Kidney (tissue), 14 donors: ENCODE results near the gene HSF5. TPM values are rescaled to one million over a fixed set of nuclear protein-coding genes. Genes with fewer than 3 reads are reported as not detected.

Experiments used
- DNase-seq, 5 donors: peaks; one replicate each; pipeline ENCODE4 v3.0.0-alpha.2; 2013 to 2020
- FAIRE-seq: peaks from 2 replicates; lab custom pipeline; 2012; peaks lifted over from hg19 to GRCh38; lab: Jason Lieb, UNC
- H3K27ac ChIP-seq, 2 donors: one replicate each; pipeline ENCODE4 v1.7.0; 2013; ENCODE audit warnings: low read depth in 2 of 2, low read length in 2 of 2, inconsistent platforms in 1 of 2
- H3K27me3 ChIP-seq: one replicate; pipeline ENCODE4 v1.7.1; 2013; ENCODE audit warnings: low read length, inconsistent platforms; ENCODE audit not compliant: control insufficient read depth, insufficient read depth
- H3K36me3 ChIP-seq, 3 donors: one replicate each; pipeline versions ENCODE4 v1.7.0 to v1.7.1; 2013; ENCODE audit warnings: low read length in 3 of 3, control low read depth in 1 of 3, inconsistent platforms in 1 of 3; ENCODE audit not compliant: insufficient read depth in 3 of 3, control insufficient read depth in 2 of 3
- H3K4me1 ChIP-seq, 3 donors: one replicate each; pipeline versions ENCODE4 v1.7.0 to v1.7.1; 2013; ENCODE audit warnings: low read length in 3 of 3, inconsistent platforms in 1 of 3, low read depth in 1 of 3; ENCODE audit not compliant: control insufficient read depth in 2 of 3, insufficient read depth in 2 of 3
- H3K4me3 ChIP-seq, 3 donors: one replicate each; pipeline versions ENCODE4 v1.7.0 to v1.8.1; 2013; ENCODE audit warnings: low read length in 3 of 3, control low read depth in 1 of 3, inconsistent platforms in 1 of 3
- H3K9ac ChIP-seq, 3 donors: one replicate each; pipeline versions ENCODE4 v1.7.0 to v1.7.1; 2013; ENCODE audit warnings: low read length in 3 of 3, control low read depth in 1 of 3, inconsistent platforms in 1 of 3
- H3K9me3 ChIP-seq, 3 donors: one replicate each; pipeline versions ENCODE4 v1.7.0 to v1.7.1; 2013; ENCODE audit warnings: low read length in 3 of 3, control low read depth in 1 of 3, inconsistent platforms in 1 of 3; ENCODE audit not compliant: control insufficient read depth in 2 of 3, insufficient read depth in 1 of 3
- CTCF ChIP-seq: IDR thresholded peaks from 3 replicates; pipeline ENCODE4 v1.5.1; 2012; ENCODE audit warnings: mild to moderate bottlenecking, moderate library complexity, borderline replicate concordance; ENCODE audit not compliant: insufficient read depth; ENCODE audit errors: extremely low read depth
- intact Hi-C: fragments of 100-400 bp; cut with DNase I; formaldehyde crosslinking; loops from one replicate; pipeline ENCODE4 v1.11.1; 2022
- polyA plus RNA-seq: library from polyadenylated mRNA; stranded (reverse); fragments of 350-450 nt; fragmentation: Illumina TruSeq; extraction: RNeasy Lipid Tissue Mini Kit (QIAGEN cat#74804); gene quantifications from one replicate; pipeline ENCODE4 v1.2.3, GENCODE V29; 2014; ENCODE audit warnings: low read depth, low replicate concordance; ENCODE audit not compliant: insufficient read depth
- total RNA-seq: library from RNA; stranded (reverse); fragmentation: NEBNext Ultra II Directional; extraction: Animal tissue kit (Norgen Biotek cat#: 25700); gene quantifications from one replicate; pipeline ENCODE4 v1.2.1, GENCODE V29; 2021
- donor health status: control.
- donor health status: control.
- donor health status: control.
- donor health status: control.
- donor health status: control.
- donor health status: DM: yes; HTN: yes; CAD: no.
- donor health status: Normal renal cell carcinoma (clear cell type).

The HSF5 gene
- total and polyA plus RNA-seq, 2 donors from 2014 or later = 0.19 TPM; not detected in 1

DNA sequence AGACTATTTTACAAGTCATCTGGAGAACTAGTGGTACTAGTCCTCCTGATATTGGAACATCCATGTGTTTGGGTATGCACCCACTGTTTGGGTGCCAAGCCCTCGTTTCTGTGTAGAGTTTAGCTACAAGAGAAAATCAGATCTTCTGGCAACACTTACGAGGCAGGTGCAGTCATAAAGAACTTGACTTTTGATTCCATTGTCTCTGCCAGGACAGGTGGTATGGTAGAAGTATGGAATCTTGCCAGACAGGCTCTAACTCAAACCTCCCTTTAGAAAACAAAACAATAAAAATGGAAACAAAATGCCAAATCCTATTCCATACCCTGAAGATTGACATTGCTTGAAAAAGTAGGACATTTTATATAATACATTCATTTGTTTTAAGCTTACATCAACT, 86.9 kb downstream of the HSF5 start:
- DNase-seq = no peak
- Histone ChIP-seq H3K36me3 (no peaks in the 10 kb centered on the region), H3K9me3 (no peaks in the 10 kb centered on the region), H3K27me3 (no peaks in the 10 kb centered on the region), H3K9ac (no peak overlapping the region), H3K4me1 (no peaks in the 10 kb centered on the region), H3K27ac (no peak overlapping the region), H3K4me3 (no peak overlapping the region)
- no peak for FAIRE-seq
- intact Hi-C loops = no loop called here
- TF ChIP-seq CTCF = no peak

DNA sequence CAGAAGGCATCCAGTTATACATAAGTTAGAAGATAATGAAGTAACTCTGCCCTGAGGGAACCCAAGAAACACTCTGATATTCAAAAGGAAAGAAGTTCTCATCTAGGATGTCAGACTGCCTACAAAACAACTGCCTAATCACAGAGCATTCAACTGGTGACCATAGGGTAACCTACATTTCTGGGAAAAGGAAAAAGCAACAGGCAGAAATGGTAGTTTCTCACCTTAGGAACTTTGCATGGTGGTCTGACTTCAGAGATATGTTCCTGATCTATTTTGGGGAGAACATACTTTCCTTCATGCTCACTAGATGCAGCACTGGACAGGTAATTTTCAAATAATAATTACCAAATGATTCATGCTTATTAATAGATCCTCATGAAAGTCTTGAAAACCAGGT, 87.4 kb downstream of the HSF5 start:
- H3K9ac ChIP-seq = no peak overlapping the region
- intact Hi-C loops = no loop called here
- H3K27me3 ChIP-seq = no peaks in the 10 kb centered on the region
- no peaks in the 10 kb centered on the region for H3K36me3 ChIP-seq
- DNase-seq (no peak), FAIRE-seq (no peak)
- H3K4me3 ChIP-seq = no peak overlapping the region
- H3K9me3 ChIP-seq = no peaks in the 10 kb centered on the region
- no peak overlapping the region for H3K27ac ChIP-seq
- no peaks in the 10 kb centered on the region for H3K4me1 ChIP-seq
- TF ChIP-seq CTCF = no peak

- Histone ChIP-seq H3K27ac (no peak overlapping the region), H3K9me3 (no peaks in the 10 kb centered on the region), H3K4me3 (no peak overlapping the region), H3K4me1 (peaks cover 0 to under 1% (median 0%) of the 10 kb centered on the region in 3 donors), H3K36me3 (no peaks in the 10 kb centered on the region), H3K9ac (no peak overlapping the region), H3K27me3 (no peaks in the 10 kb centered on the region)
- FAIRE-seq = no peak
- intact Hi-C loops = no loop called here
- no peak for DNase-seq
- TF ChIP-seq CTCF = no peak
Observed at GRCh38 chr17:58399974-58400373, 88.2 kb downstream of the HSF5 start.
